NT2/D1 (cell line): Measurements from ENCODE around the gene KDM4C.

Experiments
- SUZ12 ChIP-seq: IDR thresholded peaks from 2 replicates; pipeline ENCODE4 v1.6.1; 2011; ENCODE audit not compliant: insufficient read length, insufficient read depth; ENCODE audit errors: extremely low read depth
- YY1 ChIP-seq: IDR thresholded peaks from 2 replicates; pipeline ENCODE4 v1.6.1; 2011; ENCODE audit not compliant: insufficient read length, insufficient read depth

DNA sequence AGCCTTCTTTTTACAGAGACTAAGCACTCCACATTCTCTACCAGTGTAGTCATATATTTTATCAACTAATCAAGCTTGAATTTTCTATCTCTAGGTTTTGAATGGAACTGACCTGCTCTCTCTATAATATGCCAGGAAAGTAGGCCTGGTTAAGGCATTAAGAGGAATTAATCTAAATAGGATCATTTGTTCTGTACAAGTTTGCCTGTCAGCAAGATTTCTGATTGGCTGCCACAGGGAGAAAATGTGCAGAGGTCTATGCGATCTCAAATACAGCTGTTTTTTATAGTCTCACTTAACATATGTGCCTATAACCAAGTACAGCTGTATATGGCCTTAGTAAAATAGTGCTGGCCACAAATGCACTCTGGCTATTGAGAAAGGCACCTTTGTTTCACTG lies 418.8 kb downstream of the KDM4C start:
- TF ChIP-seq SUZ12 (no peak), YY1 (no peak)
